ENCODE measurements around the gene ARHGAP23. TPM values are rescaled to one million over a fixed set of nuclear protein-coding genes. Genes with fewer than 3 reads are reported as not detected.

The ARHGAP23 gene
- total RNA-seq, 8 experiments from 2014 or later: 5.2 to 21.1 (median 14.0) TPM

GRCh38 chr17:38425744-38426143, 2.5 kb upstream of the ARHGAP23 start:
- in situ Hi-C loops (cut with MboI; ENCODE audit: low pct_unique_long_range_greater_than_20kb in 2 of 9, low sequenced_read_pairs in 9 of 9, unreplicated experiment in 9 of 9): loop anchor here in 1 of 9 experiments (25.0 kb wide), 1 partner anchor 88 kb away; the partner anchor contains the start of gene GPR179
- Histone ChIP-seq H3K4me1 (replicated peaks in 1 of 2) (peaks cover 50% of the 10 kb centered on the region in 2 donors), H3K27ac (no peak overlapping the region), H3K4me3 (no peak overlapping the region)
- WGBS, 10 experiments: 66% methylated on average over 4 of the region's 9 CpGs; no CpG with 5 or more reads in 9 of the 10 experiments
- ATAC-seq (replicated peaks in 6 of 8): no peak

- Histone ChIP-seq H3K27ac (no peak overlapping the region), H3K4me1 (replicated peaks in 1 of 2) (peaks cover 43% of the 10 kb centered on the region in 2 donors)
These were observed 1.8 kb upstream of the ARHGAP23 start for GRCh38 chr17:38426441-38426840.

GRCh38 chr17:38427160-38427949, 909 bp upstream of the ARHGAP23 start:
- in situ Hi-C loops (cut with MboI; ENCODE audit: low pct_unique_long_range_greater_than_20kb in 2 of 9, low sequenced_read_pairs in 9 of 9, unreplicated experiment in 9 of 9): loop anchor here in 1 of 9 experiments (25.0 kb wide), 1 partner anchor 90 kb away; the partner anchor contains the start of gene GPR179
- 0 to 100% (median 90%) methylated on average over 1 to 3 of the region's 7 CpGs; no CpG with 5 or more reads in 4 of the 10 experiments for WGBS, 10 experiments
- H3K4me1 ChIP-seq (replicated peaks in 1 of 2): peaks cover 33 to 34% of the 10 kb centered on the region in 2 donors
- peak in 1 of 8 experiments; percentile 9 for ATAC-seq (replicated peaks in 6 of 8)
- H3K27ac ChIP-seq: no peak overlapping the region
- peak overlapping the region in 3 of 5 donors; percentile 18 to 41 (median 35) for H3K4me3 ChIP-seq

More at GRCh38 chr17:38426441-38426840, 1.8 kb upstream of the ARHGAP23 start:
- ATAC-seq (replicated peaks in 6 of 8): no peak
- no peak overlapping the region for H3K4me3 ChIP-seq
- in situ Hi-C loops (cut with MboI; ENCODE audit: low pct_unique_long_range_greater_than_20kb in 2 of 9, low sequenced_read_pairs in 9 of 9, unreplicated experiment in 9 of 9): loop anchor here in 1 of 9 experiments (25.0 kb wide), 1 partner anchor 89 kb away; the partner anchor contains the start of gene GPR179

GRCh38 chr17:38428643-38429371, 543 bp downstream of the ARHGAP23 start:
- ATAC-seq (replicated peaks in 6 of 8): peak; percentile 25 to 76 (median 58)

GRCh38 chr17:38429476-38430100, 1.3 kb downstream of the ARHGAP23 start:
- Histone ChIP-seq H3K4me3 (peak overlapping the region in 1 of 5 donors; percentile 41), H3K4me1 (replicated peaks in 1 of 2) (peaks cover 31% of the 10 kb centered on the region in 2 donors), H3K27ac (no peak overlapping the region)
- 0 to 75% (median 69%) methylated on average over 1 to 7 of the region's 9 CpGs; no CpG with 5 or more reads in 6 of the 10 experiments for WGBS, 10 experiments
- ATAC-seq (replicated peaks in 6 of 8): no peak
- in situ Hi-C loops (cut with MboI; ENCODE audit: low pct_unique_long_range_greater_than_20kb in 2 of 9, low sequenced_read_pairs in 9 of 9, unreplicated experiment in 9 of 9): loop anchor here in 1 of 9 experiments (25.0 kb wide), 1 partner anchor 92 kb away; the partner anchor contains the start of gene GPR179

More at GRCh38 chr17:38428643-38429371, 543 bp downstream of the ARHGAP23 start:
- in situ Hi-C loops (cut with MboI; ENCODE audit: low pct_unique_long_range_greater_than_20kb in 2 of 9, low sequenced_read_pairs in 9 of 9, unreplicated experiment in 9 of 9): loop anchor here in 1 of 9 experiments (25.0 kb wide), 1 partner anchor 92 kb away; the partner anchor contains the start of gene GPR179
- Histone ChIP-seq H3K27ac (peak overlapping the region in 1 of 2 donors; percentile 10), H3K4me3 (peak overlapping the region; percentile 12 to 41 (median 23)), H3K4me1 (replicated peaks in 1 of 2) (peaks cover 31% of the 10 kb centered on the region in 2 donors)
- 50% methylated on average over 1 of the region's 56 CpGs; no CpG with 5 or more reads in 9 of the 10 experiments for WGBS, 10 experiments

GRCh38 chr17:38430316-38430715, 2.1 kb downstream of the ARHGAP23 start:
- peaks cover 31% of the 10 kb centered on the region in 2 donors for H3K4me1 ChIP-seq (replicated peaks in 1 of 2)
- ATAC-seq (replicated peaks in 6 of 8): no peak
- no peak overlapping the region for H3K4me3 ChIP-seq
- no peak overlapping the region for H3K27ac ChIP-seq
- in situ Hi-C loops (cut with MboI; ENCODE audit: low pct_unique_long_range_greater_than_20kb in 2 of 9, low sequenced_read_pairs in 9 of 9, unreplicated experiment in 9 of 9): loop anchor here in 1 of 9 experiments (25.0 kb wide), 1 partner anchor 93 kb away; the partner anchor contains the start of gene GPR179
- 8 to 80% (median 65%) methylated on average over 1 to 2 of the region's 3 CpGs; no CpG with 5 or more reads in 6 of the 10 experiments for WGBS, 10 experiments

- no peak overlapping the region for H3K4me3 ChIP-seq
- ATAC-seq (replicated peaks in 6 of 8): no peak
- 67 to 100% (median 92%) methylated on average over 1 to 2 of the region's 2 CpGs; no CpG with 5 or more reads in 4 of the 10 experiments for WGBS, 10 experiments
- in situ Hi-C loops (cut with MboI; ENCODE audit: low pct_unique_long_range_greater_than_20kb in 2 of 9, low sequenced_read_pairs in 9 of 9, unreplicated experiment in 9 of 9): loop anchor here in 1 of 9 experiments (25.0 kb wide), 1 partner anchor 94 kb away; the partner anchor contains the start of gene GPR179
- no peak overlapping the region for H3K27ac ChIP-seq
- peaks cover 31% of the 10 kb centered on the region in 2 donors for H3K4me1 ChIP-seq (replicated peaks in 1 of 2)
These were observed 2.6 kb downstream of the ARHGAP23 start for GRCh38 chr17:38430822-38431221.

GRCh38 chr17:38431346-38432145, 3.3 kb downstream of the ARHGAP23 start:
- H3K27ac ChIP-seq: no peak overlapping the region
- 40 to 100% (median 91%) methylated on average over 1 to 4 of the region's 10 CpGs; no CpG with 5 or more reads in 3 of the 10 experiments for WGBS, 10 experiments
- H3K4me1 ChIP-seq (replicated peaks in 1 of 2): peaks cover 25 to 30% of the 10 kb centered on the region in 2 donors
- no peak overlapping the region for H3K4me3 ChIP-seq
- in situ Hi-C loops (cut with MboI; ENCODE audit: low pct_unique_long_range_greater_than_20kb in 2 of 9, low sequenced_read_pairs in 9 of 9, unreplicated experiment in 9 of 9): loop anchor here in 1 of 9 experiments (25.0 kb wide), 1 partner anchor 94 kb away; the partner anchor contains the start of gene GPR179
- no peak for ATAC-seq (replicated peaks in 6 of 8)

GRCh38 chr17:38434178-38434665, 6.0 kb downstream of the ARHGAP23 start:
- ATAC-seq (replicated peaks in 6 of 8): peak in 1 of 8 experiments; percentile 11
- no peak overlapping the region for H3K4me3 ChIP-seq
- no peak overlapping the region for H3K27ac ChIP-seq
- WGBS, 10 experiments: 67 to 100% (median 80%) methylated on average over 1 to 3 of the region's 21 CpGs; no CpG with 5 or more reads in 7 of the 10 experiments
- in situ Hi-C loops (cut with MboI; ENCODE audit: low pct_unique_long_range_greater_than_20kb in 2 of 9, low sequenced_read_pairs in 9 of 9, unreplicated experiment in 9 of 9): loop anchor here in 1 of 9 experiments (25.0 kb wide), 1 partner anchor 97 kb away; the partner anchor contains the start of gene GPR179
- H3K4me1 ChIP-seq (replicated peaks in 1 of 2): peaks cover 1 to 4% of the 10 kb centered on the region in 2 donors

GRCh38 chr17:38435795-38436194, 7.5 kb downstream of the ARHGAP23 start:
- Histone ChIP-seq H3K4me3 (no peak overlapping the region), H3K4me1 (replicated peaks in 1 of 2) (peaks cover 1 to 2% of the 10 kb centered on the region in 2 donors), H3K27ac (no peak overlapping the region)
- in situ Hi-C loops (cut with MboI; ENCODE audit: low pct_unique_long_range_greater_than_20kb in 2 of 9, low sequenced_read_pairs in 9 of 9, unreplicated experiment in 9 of 9): loop anchor here in 1 of 9 experiments (25.0 kb wide), 1 partner anchor 98 kb away; the partner anchor contains the start of gene GPR179
- 82 to 90% (median 83%) methylated on average over 1 to 4 of the region's 9 CpGs; no CpG with 5 or more reads in 5 of the 10 experiments for WGBS, 10 experiments
- ATAC-seq (replicated peaks in 6 of 8): peak in 1 of 8 experiments; percentile 7

- no peak for ATAC-seq (replicated peaks in 6 of 8)
- Histone ChIP-seq H3K4me3 (no peak overlapping the region), H3K4me1 (replicated peaks in 1 of 2) (peaks cover 3 to 7% of the 10 kb centered on the region in 2 donors), H3K27ac (no peak overlapping the region)
- WGBS, 10 experiments: 20 to 100% (median 64%) methylated on average over 1 to 8 of the region's 11 CpGs; no CpG with 5 or more reads in 2 of the 10 experiments
- in situ Hi-C loops (cut with MboI; ENCODE audit: low pct_unique_long_range_greater_than_20kb in 2 of 9, low sequenced_read_pairs in 9 of 9, unreplicated experiment in 9 of 9): loop anchor here in 1 of 9 experiments (25.0 kb wide), 1 partner anchor 99 kb away; the partner anchor contains the start of gene GPR179
These were observed 8.1 kb downstream of the ARHGAP23 start for GRCh38 chr17:38436386-38436785.
